Panc1 (cell line): ENCODE measurements around the gene MRM3. TPM values are rescaled to one million over a fixed set of nuclear protein-coding genes. Genes with fewer than 3 reads are reported as not detected.

Source experiments
- ATAC-seq: fragments of 200-7000 bp; cut with Tn5 transposase; 2 replicates; pipeline ENCODE4 v1.9.1; 2020; ENCODE audit warnings: mild to moderate bottlenecking, moderate library complexity
- BruUV-seq: library from RNA; stranded (reverse); fragments of 400-500 nt; replicated peaks from 2 replicates; lab custom pipeline; 2021; lab: Mats Ljungman, UMichigan
- CTCF ChIA-PET: fragments of 300-600 bp; sonication (Branson Sonifier 250); formaldehyde crosslinking; loops from one replicate; lab custom pipeline; 2022; ENCODE audit warnings: antibody characterized with exemption; lab: Charles Lee
- POLR2A ChIA-PET: fragments of 300-600 bp; sonication (Branson Sonifier 250); formaldehyde crosslinking; loops from one replicate; lab custom pipeline; 2022; ENCODE audit warnings: antibody characterized with exemption; lab: Charles Lee
- DNase-seq: peaks from one replicate; pipeline ENCODE4 v3.0.0-alpha.2; 2010; ENCODE audit warnings: low read depth, low spot score
- H3K27ac ChIP-seq: 2 replicates; pipeline ENCODE4 v1.5.1; 2011; ENCODE audit warnings: mild to moderate bottlenecking, low read length, inconsistent platforms
- H3K27me3 ChIP-seq: fragments of 200-500 bp; sonication (Bioruptor generic); 2 replicates; pipeline ENCODE4 v1.6.0; 2014; ENCODE audit warnings: low read length, inconsistent platforms; ENCODE audit not compliant: control insufficient read depth, insufficient read depth
- H3K36me3 ChIP-seq: fragments of 200-500 bp; sonication (Bioruptor generic); 2 replicates; pipeline ENCODE4 v1.5.1; 2014; ENCODE audit warnings: inconsistent platforms, mild to moderate bottlenecking, low read length, moderate library complexity; ENCODE audit not compliant: control insufficient read depth, insufficient read depth
- H3K4me1 ChIP-seq: 2 replicates; pipeline ENCODE4 v1.5.1; 2011; ENCODE audit warnings: inconsistent platforms, mild to moderate bottlenecking, low read length, moderate library complexity; ENCODE audit not compliant: control insufficient read depth, insufficient read depth
- H3K4me3 ChIP-seq, 2 experiments: 2 replicates each; pipeline ENCODE4 v1.5.1; 2011 to 2012; ENCODE audit warnings: low read depth in 2 of 2, low read length in 2 of 2, mild to moderate bottlenecking in 2 of 2, inconsistent platforms in 1 of 2, moderate library complexity in 1 of 2
- H3K9me3 ChIP-seq: fragments of 200-500 bp; sonication (Bioruptor generic); 2 replicates; pipeline ENCODE4 v1.5.1; 2014; ENCODE audit warnings: low read depth, mild to moderate bottlenecking, inconsistent platforms, low read length, moderate library complexity; ENCODE audit not compliant: control insufficient read depth, insufficient read depth
- POLR2AphosphoS5 ChIP-seq: IDR thresholded peaks from 2 replicates; pipeline ENCODE4 v1.6.1; 2012; ENCODE audit warnings: mild to moderate bottlenecking, low read depth, low read length, moderate library complexity
- SIN3A ChIP-seq: IDR thresholded peaks from 2 replicates; pipeline ENCODE4 v1.6.1; 2012; ENCODE audit warnings: low read depth, mild to moderate bottlenecking, low read length, moderate library complexity, borderline replicate concordance; ENCODE audit not compliant: insufficient read depth
- TCF7L2 ChIP-seq: IDR thresholded peaks from 2 replicates; pipeline ENCODE4 v1.6.1; 2011; ENCODE audit warnings: mild to moderate bottlenecking, low read depth, low read length, inconsistent platforms
- in situ Hi-C: cut with HindIII; loops from 2 replicates; pipeline ENCODE4 v1.10.0; 2016; ENCODE audit warnings: low sequenced_read_pairs, low pct_unique_long_range_greater_than_20kb
- intact Hi-C: fragments of 100-400 bp; cut with micrococcal nuclease; formaldehyde crosslinking; loops from one replicate; pipeline ENCODE4 v1.10.0; 2022; ENCODE audit not compliant: unreplicated experiment
- total RNA-seq: library from RNA; stranded (reverse); gene quantifications from one replicate; pipeline ENCODE4 v1.2.1, GENCODE V29; 2021; ENCODE audit not compliant: unreplicated experiment
- TF ChIP-seq, protein P1 (sequence below), 2 experiments: IDR thresholded peaks; 2 replicates each; pipeline ENCODE4 v1.6.1; 2011 to 2012; ENCODE audit warnings: low read depth in 2 of 2, control low read depth in 1 of 2, low read length in 1 of 2, mild to moderate bottlenecking in 1 of 2, moderate library complexity in 1 of 2; ENCODE audit not compliant: insufficient read depth in 1 of 2
- TF ChIP-seq, protein P2 (sequence below): fragments of 450-650 bp; IDR thresholded peaks from 2 replicates; pipeline ENCODE4 v1.5.1; 2017; ENCODE audit warnings: mild to moderate bottlenecking

Gene MRM3
- total RNA-seq, 1 experiment from 2014 or later, result 13.4 TPM

DNA sequence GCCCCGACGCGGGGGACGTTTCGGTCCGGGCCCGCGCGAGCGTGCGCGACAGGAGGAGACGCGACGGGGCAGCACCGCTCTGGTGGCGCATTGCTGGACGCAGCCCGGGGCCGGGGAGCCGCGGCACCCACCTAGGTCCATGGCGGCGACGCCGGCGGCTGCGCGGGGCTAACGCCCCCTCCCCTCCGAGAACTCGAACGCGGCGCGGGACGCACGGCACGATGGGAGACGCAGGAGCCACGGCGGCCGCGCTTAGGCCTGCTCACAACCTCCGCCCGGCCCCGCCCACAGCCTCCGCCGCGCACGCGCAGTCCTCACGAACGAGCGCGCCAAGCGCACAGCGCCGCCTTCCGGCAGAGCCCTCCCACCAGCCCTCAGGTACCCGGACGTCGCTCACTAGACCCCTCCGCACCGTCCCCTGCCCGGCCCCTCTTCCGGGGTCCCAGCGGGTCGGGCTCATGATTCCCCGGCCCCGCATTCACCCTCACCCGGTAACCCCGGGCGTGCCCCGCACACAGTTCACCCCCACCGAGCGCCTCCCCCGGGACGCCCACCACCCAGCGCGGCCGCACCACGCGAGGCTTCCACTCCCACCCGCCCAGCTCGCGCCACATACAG is 30.0 kb upstream of the MRM3 start, which contains the start of gene GEMIN4:
GEMIN4 (minus strand) TSS at position 263 of the 618 bp plus-strand sequence; CDS start at position 141, 122 bp downstream.
- POLR2A ChIA-PET, result interaction anchor here (0.6 kb wide), 1 partner anchor 12 kb away, joined by 9 read pairs; no protein-coding TSS in a partner anchor

DNA sequence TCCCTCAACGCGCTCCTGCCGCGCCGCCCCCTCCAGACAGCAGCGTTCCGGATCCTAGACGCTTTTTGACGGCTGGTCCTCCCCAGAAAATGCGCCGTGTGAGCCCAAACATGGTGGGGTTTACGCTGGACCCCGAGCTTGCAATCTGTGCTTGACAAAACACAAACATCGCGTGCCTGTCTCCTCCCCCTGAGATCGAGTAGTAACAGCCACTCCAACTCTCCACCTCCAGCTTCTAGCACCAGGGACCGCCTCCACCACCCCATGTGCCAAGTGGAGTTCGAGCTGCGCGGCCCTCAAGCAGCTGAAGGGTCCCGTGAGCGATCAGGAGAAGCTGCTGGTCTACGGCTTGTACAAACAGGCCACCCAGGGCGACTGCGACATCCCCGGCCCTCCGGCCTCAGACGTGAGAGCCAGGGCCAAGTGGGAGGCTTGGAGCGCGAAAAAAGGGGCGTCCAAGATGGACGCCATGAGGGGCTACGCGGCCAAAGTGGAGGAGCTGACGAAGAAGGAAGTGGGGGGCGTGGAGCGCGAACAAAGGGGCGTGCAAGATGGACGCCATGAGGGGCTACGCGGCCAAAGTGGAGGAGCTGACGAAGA is 29.4 kb upstream of the MRM3 start:
- Histone ChIP-seq H3K4me3 (peak overlapping the region; percentile 76 to 83), H3K9me3 (no peaks in the 10 kb centered on the region), H3K4me1 (peaks cover 4% of the 10 kb centered on the region), H3K36me3 (peaks cover 6% of the 10 kb centered on the region; the same call in 1 of the 2 replicates), H3K27ac (peak overlapping the region; percentile 85), H3K27me3 (no peaks in the 10 kb centered on the region)
- BruUV-seq, result no TSS peak
- ChIA-PET CTCF (interaction anchor here (0.5 to 0.7 kb wide), 2 partner anchors 178 to 187 kb away, joined by 3 to 5 read pairs; no protein-coding TSS in a partner anchor), POLR2A (interaction anchor here (0.6 kb wide), 1 partner anchor 11 kb away, joined by 9 read pairs; no protein-coding TSS in a partner anchor)
- intact Hi-C loops (no loop called here), in situ Hi-C loops (no loop called here)
- TF ChIP-seq, protein P1, sequence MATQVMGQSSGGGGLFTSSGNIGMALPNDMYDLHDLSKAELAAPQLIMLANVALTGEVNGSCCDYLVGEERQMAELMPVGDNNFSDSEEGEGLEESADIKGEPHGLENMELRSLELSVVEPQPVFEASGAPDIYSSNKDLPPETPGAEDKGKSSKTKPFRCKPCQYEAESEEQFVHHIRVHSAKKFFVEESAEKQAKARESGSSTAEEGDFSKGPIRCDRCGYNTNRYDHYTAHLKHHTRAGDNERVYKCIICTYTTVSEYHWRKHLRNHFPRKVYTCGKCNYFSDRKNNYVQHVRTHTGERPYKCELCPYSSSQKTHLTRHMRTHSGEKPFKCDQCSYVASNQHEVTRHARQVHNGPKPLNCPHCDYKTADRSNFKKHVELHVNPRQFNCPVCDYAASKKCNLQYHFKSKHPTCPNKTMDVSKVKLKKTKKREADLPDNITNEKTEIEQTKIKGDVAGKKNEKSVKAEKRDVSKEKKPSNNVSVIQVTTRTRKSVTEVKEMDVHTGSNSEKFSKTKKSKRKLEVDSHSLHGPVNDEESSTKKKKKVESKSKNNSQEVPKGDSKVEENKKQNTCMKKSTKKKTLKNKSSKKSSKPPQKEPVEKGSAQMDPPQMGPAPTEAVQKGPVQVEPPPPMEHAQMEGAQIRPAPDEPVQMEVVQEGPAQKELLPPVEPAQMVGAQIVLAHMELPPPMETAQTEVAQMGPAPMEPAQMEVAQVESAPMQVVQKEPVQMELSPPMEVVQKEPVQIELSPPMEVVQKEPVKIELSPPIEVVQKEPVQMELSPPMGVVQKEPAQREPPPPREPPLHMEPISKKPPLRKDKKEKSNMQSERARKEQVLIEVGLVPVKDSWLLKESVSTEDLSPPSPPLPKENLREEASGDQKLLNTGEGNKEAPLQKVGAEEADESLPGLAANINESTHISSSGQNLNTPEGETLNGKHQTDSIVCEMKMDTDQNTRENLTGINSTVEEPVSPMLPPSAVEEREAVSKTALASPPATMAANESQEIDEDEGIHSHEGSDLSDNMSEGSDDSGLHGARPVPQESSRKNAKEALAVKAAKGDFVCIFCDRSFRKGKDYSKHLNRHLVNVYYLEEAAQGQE (IDR thresholded peaks at IDR 0.05; ENCODE audit: insufficient read depth in 1 of 2, low read depth in 2 of 2, low read length in 1 of 2), result no peak
- TF ChIP-seq TCF7L2 (no peak), POLR2AphosphoS5 (no peak), SIN3A (no peak)
- TF ChIP-seq, protein P2, sequence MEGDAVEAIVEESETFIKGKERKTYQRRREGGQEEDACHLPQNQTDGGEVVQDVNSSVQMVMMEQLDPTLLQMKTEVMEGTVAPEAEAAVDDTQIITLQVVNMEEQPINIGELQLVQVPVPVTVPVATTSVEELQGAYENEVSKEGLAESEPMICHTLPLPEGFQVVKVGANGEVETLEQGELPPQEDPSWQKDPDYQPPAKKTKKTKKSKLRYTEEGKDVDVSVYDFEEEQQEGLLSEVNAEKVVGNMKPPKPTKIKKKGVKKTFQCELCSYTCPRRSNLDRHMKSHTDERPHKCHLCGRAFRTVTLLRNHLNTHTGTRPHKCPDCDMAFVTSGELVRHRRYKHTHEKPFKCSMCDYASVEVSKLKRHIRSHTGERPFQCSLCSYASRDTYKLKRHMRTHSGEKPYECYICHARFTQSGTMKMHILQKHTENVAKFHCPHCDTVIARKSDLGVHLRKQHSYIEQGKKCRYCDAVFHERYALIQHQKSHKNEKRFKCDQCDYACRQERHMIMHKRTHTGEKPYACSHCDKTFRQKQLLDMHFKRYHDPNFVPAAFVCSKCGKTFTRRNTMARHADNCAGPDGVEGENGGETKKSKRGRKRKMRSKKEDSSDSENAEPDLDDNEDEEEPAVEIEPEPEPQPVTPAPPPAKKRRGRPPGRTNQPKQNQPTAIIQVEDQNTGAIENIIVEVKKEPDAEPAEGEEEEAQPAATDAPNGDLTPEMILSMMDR, result no peak
- ATAC-seq (peak; percentile 27; the same call in 1 of the 2 replicates), DNase-seq (no peak)

More for the DNA sequence above, 30.0 kb upstream of the MRM3 start, which contains the start of gene GEMIN4:
- Histone ChIP-seq H3K9me3 (no peaks in the 10 kb centered on the region), H3K4me3 (peak within 1 kb of the TSS; percentile 76 to 83), H3K27me3 (no peaks in the 10 kb centered on the region), H3K27ac (peak within 1 kb of the TSS; percentile 85), H3K4me1 (peaks cover 4% of the 10 kb centered on the region), H3K36me3 (peaks cover 6% of the 10 kb centered on the region; the same call in 1 of the 2 replicates)
- TF ChIP-seq SIN3A (peak; percentile 74; the same call in 1 of the 2 replicates), TCF7L2 (no peak), POLR2AphosphoS5 (no peak)
- TF ChIP-seq, protein P1 (IDR thresholded peaks at IDR 0.05; ENCODE audit: insufficient read depth in 1 of 2, low read depth in 2 of 2, low read length in 1 of 2), result 0 out of 4 replicates have a peak, but pooled peaks of 1 of the 2 experiments have one; percentile 35
- TF ChIP-seq, protein P2, result peak; percentile 95
- DNase-seq (peak; percentile 68), ATAC-seq (peak; percentile 94)
- intact Hi-C loops, result no loop called here
- no TSS peak for BruUV-seq
- in situ Hi-C loops, result no loop called here
- CTCF ChIA-PET, result interaction anchor here (0.7 kb wide), 1 partner anchor 178 kb away, joined by 5 read pairs; no protein-coding TSS in a partner anchor
